NCI-H2029 treated with DMSO at 0.1 percent for 48 hours (cell line): ENCODE data around the gene USB1.
"Not testable (repeated sequence)": the region's sequence is repeated elsewhere in the genome, so short reads cannot be mapped to it uniquely, and the experiment has no call there.

Experiments
- DNase-seq: peaks from one replicate; lab custom pipeline; 2025; lab: John Stamatoyannopoulos, UW

USB1 gene

GRCh38 chr16:57995721-57996405 is 5.3 kb upstream of the USB1 start:
- no peak for DNase-seq

DNA sequence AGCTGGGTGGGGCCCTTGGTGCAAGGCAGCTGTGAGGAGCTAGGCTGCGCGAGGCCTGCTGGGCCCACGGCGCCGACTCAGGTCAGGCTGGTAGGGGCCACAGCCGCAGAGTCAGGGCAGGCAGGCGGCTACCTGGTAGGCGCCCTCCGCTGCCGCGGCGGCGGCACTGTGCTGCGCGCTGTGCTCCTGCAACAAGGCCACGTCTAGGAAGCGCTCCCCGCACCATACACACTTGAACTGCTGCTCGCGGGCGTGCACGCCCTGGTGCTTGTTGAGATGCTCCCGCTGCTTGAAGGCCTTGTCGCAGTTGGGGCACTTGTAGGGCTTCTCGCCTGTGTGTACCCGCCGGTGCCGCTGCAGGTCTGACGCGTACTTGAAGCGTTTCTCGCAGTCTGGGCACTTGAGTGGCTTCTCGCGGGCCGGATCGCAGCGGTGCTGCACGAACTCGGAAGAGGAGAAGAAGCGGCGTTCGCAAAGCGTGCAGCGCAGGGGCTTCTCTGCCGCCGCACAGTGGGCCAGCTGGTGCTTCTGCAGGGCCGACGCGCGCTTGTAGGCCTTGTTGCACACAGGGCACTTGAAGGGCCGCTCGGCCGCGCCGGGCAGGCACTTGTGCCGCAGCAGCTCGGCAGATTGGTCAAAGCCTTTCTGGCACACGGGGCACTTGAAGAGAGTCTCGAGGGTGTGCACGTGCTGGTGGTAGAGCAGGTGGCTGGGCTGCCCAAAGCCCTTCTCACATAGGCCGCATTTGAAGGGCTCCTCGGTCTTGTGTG is 4.6 kb upstream of the USB1 start:
- no peak for DNase-seq

- DNase-seq: no peak
Observed at GRCh38 chr16:57997176-57997527, 4.1 kb upstream of the USB1 start.

GRCh38 chr16:57997528-57998265 is 3.5 kb upstream of the USB1 start:
- no peak for DNase-seq

- DNase-seq: no peak
Observed at GRCh38 chr16:57998486-57998885, 2.7 kb upstream of the USB1 start.

- DNase-seq: no peak
Observed at GRCh38 chr16:57998992-57999365, 2.2 kb upstream of the USB1 start.

DNA sequence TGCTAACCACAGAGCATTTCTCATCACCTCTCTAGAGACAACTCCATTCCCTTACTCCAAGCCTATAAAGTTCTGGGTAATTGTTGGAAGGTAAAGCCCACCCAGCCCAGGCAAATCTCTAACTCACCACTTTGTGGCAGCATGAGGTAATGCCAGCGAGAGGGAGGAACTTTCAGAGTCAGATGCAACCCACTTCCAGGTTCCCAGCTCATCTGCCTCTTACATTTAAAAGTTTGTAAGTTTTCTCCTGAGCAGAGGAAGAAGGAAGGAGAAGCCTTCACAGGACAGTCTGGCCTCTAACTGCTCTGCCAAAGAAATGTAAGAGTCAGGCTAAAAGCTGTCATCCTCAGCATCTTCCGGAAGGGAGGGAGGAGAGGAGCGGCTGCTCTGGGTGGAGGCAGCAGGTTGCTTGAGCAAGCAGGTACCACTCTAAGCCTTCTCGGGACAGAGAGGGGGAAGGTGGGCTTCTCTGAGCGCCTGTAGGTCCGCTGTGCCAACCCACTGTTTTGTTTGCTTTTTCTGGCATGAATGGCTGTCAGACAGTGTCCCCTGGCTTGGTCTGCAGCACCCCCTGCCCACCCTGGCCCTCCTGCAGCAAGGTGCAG is 1.7 kb upstream of the USB1 start:
- DNase-seq: no peak

GRCh38 chr16:57999971-58000705 is 1.1 kb upstream of the USB1 start, which contains the start of gene ZNF319:
TSS of gene ZNF319 (minus strand) at chr16:58000672. CDS start at chr16:57998265, 2,407 bp downstream.
- no peak for DNase-seq

GRCh38 chr16:58001781-58002415 is 691 bp downstream of the USB1 start:
- no peak for DNase-seq

- no peak for DNase-seq
Observed at GRCh38 chr16:58002416-58002800, 1.2 kb downstream of the USB1 start.

DNA sequence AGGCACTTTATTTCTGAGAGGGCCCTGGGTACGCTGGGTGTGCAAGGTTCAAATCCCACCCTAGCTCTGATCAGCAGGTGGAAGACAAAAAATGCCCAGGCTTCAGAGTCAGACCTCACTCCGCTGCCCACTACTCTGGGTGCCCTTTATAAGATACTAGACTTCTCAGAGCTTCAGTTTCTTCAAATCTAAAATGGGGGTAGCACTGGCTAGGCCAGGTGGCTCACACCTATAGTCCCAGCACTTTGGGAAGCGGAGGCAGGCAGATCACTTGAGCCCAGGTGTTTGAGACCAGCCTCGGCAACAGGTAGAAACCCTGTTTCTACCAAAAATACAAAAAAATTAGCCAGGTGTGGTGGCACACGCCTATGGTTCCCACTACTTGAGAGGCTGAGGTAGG is 1.7 kb downstream of the USB1 start:
- DNase-seq: no peak

- not testable (repeated sequence) for DNase-seq
Observed at GRCh38 chr16:58004736-58005135, 3.5 kb downstream of the USB1 start.

DNA sequence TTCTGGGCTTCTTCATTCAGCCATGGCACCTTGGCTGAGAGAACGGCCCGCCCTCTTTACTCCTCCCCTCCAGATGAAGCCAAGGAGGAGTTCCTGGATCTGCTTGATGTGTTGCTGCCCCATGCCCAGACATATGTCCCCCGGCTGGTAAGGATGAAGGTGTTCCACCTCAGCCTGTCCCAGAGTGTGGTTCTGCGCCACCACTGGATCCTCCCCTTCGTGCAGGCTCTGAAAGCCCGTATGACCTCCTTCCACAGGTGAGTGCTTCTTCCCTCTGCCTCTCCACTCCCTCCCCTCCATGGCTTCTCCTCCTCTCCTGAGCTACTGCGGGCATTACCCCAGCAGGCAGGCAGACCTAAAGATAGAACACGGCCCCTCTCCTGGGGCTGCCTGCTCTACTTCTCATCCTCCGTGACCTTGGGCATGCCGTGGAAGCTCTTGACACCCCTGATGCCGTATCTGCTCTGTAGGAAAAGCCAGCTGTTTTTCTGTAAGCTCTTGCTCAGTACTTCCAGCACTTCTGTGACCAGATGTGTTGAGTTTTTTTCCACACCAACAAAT is 8.7 kb downstream of the USB1 start:
- no peak for DNase-seq

DNA sequence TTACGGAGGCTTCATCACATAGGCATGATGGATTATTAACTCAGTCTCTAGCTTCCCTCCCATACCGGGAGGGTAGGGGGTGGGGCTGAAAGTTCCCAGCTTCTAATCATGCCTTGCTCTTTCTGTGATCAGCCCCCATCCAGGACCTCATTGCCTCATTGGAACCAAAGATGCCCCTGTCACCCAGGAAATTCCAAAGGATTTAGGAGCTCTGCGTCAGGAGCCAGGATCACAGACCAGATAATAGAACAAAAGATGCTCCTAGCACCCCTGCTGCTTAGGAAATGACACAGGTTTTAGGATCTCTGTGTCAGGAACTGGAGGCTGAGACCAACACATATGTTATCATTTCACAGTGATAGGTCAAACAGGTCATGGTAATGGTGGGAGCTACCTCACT is 9.7 kb downstream of the USB1 start:
- DNase-seq: no peak

GRCh38 chr16:58011652-58012051 is 10.4 kb downstream of the USB1 start:
- no peak for DNase-seq

- DNase-seq: no peak
Observed at GRCh38 chr16:58012481-58012880, 11.3 kb downstream of the USB1 start.

DNA sequence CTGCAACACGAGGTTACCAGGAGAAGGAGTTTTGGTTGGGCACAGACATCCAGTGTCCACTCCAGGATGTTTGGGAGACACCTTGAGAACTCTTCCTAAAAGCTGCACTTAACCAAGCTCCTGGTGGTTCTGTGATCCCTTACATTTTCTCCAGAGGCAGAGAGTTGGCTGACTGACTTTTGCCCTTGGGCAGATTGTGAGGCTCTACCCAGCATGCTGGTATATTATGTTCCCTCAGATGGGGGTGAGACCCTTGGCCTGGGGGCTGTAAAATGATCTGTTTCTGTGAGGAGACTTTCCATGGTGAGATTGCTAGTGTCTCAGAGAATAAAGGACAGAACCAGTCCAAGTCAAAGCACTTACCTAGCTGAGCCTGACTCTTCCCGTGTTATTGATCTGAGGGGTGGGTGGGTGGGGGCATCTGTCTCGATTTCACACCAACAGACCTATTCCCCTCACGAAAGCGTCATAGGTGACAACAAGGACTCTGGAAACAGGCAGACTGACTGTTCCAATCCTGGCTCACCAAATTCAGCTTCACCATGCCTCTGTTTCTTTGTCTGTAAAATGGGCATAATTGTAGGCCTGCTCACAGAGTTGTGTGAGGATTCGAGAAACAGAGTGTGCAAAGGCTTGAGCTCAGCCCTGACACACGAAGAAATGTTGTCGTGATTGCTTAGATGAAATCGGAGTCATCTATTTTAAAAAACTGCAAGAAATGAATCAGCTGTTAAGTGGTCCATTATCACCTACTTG is 12.2 kb downstream of the USB1 start:
- DNase-seq: no peak

- no peak for DNase-seq
Observed at GRCh38 chr16:58016840-58017446, 15.7 kb downstream of the USB1 start.

GRCh38 chr16:58018803-58019202 is 17.6 kb downstream of the USB1 start:
- DNase-seq: no peak
